Anterior cingulate cortex (tissue), 58 donors: ENCODE measurements around the gene PLAC8.
"Not testable (repeated sequence)": the region's sequence is repeated elsewhere in the genome, so short reads cannot be mapped to it uniquely, and the experiment has no call there.

Source experiments
- DNase-seq, 58 donors: peaks; one replicate each; lab custom pipeline; 2025; lab: John Stamatoyannopoulos, UW

The PLAC8 gene

GRCh38 chr4:83074086-83074704 is 40.3 kb downstream of the PLAC8 start:
- peak in 6 of 58 donors; percentile 3 to 51 (median 22) for DNase-seq

DNA sequence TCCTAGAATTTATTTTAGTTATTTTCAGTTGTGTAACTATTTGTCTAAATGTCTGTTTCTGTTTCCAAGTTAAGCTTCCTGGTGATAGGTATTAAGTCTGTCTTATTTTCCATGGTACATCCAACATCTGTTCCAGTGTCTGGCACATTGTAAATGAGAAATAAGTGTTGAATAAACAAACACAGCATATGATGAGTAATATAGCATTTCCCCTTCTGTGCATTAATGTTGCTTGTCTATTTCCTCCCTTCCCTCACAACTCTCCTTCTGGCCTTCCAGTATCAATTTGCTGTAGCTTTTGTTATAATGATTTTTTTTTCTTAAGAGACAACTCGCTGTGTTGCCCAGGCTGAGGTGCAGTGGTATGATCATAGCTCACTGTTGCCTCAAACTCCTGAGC is 43.4 kb downstream of the PLAC8 start:
- no peak for DNase-seq

GRCh38 chr4:83067058-83067639 is 47.4 kb downstream of the PLAC8 start:
- no peak for DNase-seq

GRCh38 chr4:83065266-83065665 is 49.3 kb downstream of the PLAC8 start:
- DNase-seq = no peak

- DNase-seq = no peak
Observed at GRCh38 chr4:83062739-83063138, 51.8 kb downstream of the PLAC8 start.

DNA sequence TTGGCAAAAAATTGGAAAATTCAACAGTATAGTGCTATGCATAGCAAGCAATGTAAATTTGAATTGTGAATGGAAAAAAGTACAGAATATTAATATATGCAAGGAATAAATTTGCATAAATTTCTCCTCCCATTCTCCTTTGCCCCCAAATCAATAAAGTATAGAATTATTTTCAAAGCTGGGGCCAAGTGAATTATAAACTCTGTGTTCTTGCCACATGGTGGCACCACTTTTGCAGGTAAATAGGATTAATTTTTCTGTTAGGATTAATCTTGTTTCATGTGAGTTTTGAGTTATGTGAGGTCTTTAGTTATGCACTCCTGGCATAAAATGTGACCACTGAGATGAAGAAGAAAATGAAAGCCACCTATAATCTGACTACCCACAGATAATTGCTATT is 59.6 kb downstream of the PLAC8 start:
- DNase-seq = no peak

- DNase-seq = not testable (repeated sequence)
Observed at GRCh38 chr4:83048781-83049180, 65.7 kb downstream of the PLAC8 start.

GRCh38 chr4:83046693-83047473 is 67.6 kb downstream of the PLAC8 start:
- DNase-seq = no peak

DNA sequence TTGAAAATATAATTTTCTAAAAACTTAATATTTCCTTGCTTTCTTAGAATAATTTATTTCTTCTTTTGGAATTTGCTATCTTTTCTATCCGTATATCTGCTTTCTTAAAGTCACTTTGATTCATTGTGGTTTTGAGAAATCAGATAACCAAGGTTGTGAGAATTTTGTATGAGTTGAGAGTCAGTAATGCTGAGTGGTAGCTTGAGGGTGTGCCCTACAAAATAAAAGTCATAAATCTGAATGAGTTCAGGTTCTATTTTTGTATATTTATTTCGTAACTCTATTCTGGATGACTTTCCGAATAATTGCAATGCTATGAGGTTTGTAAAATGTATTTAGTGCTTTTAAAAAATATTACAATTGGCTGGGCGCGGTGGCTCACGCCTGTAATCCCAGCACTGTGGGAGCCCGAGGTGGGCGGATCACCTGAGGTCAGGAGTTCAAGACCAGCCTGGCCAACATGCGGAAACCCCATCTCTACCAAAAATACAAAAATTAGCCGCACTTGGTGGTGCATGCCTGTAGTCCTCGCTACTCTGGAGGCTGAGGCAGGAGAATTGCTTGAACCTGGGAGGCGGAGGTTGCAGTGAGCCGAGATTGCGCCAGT is 70.6 kb downstream of the PLAC8 start:
- no peak for DNase-seq

- DNase-seq = not testable (repeated sequence)
Observed at GRCh38 chr4:83043157-83043556, 71.4 kb downstream of the PLAC8 start.

GRCh38 chr4:83040269-83040668 is 74.3 kb downstream of the PLAC8 start:
- no peak for DNase-seq
